ENCODE results near the gene TSPAN2.
A peak's percentile ranks its signal among the peaks of the same experiment; 100 is the strongest.

TSPAN2 gene

DNA sequence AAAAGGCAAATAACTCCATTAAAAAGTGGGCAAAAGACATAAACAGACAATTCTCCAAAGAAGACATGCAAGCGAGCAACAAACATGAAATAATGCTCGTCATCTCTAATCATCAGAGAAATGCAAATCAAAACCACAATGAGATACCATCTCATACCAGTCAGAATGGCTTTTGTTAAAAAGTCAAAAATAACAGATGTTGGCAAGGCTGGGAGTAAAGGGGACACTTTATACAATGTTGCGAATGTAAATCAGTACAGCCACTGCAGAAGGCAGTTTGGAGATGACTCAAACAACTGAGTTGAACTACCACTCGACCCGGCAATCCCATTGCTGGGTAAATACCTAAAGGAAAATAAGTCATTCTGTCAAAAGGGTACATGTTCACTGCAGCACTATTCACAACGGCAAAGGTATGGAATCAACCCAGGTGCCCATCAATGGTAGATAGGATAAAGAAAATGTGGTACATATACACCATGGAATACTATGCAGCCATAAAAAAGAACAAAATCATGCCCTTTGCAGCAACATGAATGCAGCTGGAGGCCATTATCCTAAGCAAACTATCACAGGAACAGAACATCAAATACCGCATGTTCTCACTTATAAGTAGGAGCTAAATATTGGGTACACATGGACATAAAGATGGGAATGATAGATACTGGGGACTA lies 25.9 kb downstream of the TSPAN2 start:
- Histone ChIP-seq H3K9ac (ENCODE audit: low read depth, low read length, poor library complexity, severe bottlenecking) (peak overlapping the region; percentile 63), H3K36me3 (ENCODE audit: insufficient read depth, low read length) (no peaks in the 10 kb centered on the region; the same call in 1 of the 2 replicates)
- TF ChIP-seq, protein P1, sequence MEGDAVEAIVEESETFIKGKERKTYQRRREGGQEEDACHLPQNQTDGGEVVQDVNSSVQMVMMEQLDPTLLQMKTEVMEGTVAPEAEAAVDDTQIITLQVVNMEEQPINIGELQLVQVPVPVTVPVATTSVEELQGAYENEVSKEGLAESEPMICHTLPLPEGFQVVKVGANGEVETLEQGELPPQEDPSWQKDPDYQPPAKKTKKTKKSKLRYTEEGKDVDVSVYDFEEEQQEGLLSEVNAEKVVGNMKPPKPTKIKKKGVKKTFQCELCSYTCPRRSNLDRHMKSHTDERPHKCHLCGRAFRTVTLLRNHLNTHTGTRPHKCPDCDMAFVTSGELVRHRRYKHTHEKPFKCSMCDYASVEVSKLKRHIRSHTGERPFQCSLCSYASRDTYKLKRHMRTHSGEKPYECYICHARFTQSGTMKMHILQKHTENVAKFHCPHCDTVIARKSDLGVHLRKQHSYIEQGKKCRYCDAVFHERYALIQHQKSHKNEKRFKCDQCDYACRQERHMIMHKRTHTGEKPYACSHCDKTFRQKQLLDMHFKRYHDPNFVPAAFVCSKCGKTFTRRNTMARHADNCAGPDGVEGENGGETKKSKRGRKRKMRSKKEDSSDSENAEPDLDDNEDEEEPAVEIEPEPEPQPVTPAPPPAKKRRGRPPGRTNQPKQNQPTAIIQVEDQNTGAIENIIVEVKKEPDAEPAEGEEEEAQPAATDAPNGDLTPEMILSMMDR (conservative IDR thresholded peaks at IDR 0.05; ENCODE audit: low read length) = no peak
- no peak for TF ChIP-seq EZH2phosphoT487 (IDR thresholded peaks at IDR 0.05; ENCODE audit: borderline replicate concordance)

DNA sequence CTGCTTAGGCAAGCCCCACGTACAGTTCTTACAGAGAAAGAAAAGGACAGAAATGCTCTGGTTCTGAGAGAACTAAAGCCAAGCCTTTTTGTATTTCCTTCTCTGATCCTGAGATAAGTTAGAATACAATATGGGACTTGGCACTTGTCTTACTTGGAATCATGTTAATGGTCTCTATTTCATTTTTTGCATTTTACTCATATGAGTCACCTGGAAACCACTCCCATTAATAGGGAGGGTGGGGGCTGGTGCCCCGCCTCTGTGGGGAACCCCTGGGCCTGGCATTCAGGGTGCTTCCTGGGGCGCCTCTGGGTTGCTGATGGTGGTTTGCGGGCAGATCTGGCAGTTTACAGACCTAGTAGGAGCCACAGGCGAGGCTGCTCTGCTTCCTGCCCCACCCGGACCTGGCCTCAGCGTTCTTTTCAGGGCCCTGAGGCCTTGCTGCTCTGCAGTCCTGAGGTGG lies 26.7 kb downstream of the TSPAN2 start:
- Histone ChIP-seq H3K36me3 (ENCODE audit: insufficient read depth, low read length) (no peaks in the 10 kb centered on the region; the same call in 1 of the 2 replicates), H3K4me2 (ENCODE audit: low read depth, low read length, poor library complexity, severe bottlenecking) (peak overlapping the region; percentile 72), H3K9me2 (replicated peaks; ENCODE audit: low read depth, low read length) (no peaks in the 10 kb centered on the region), H3K4me1 (ENCODE audit: insufficient read depth, low read length, poor library complexity, severe bottlenecking) (peaks cover 37% of the 10 kb centered on the region), H3K9me3 (ENCODE audit: insufficient read depth, low read depth, low read length) (no peaks in the 10 kb centered on the region), H2AFZ (ENCODE audit: low read length) (no peak overlapping the region), H3F3A (ENCODE audit: low read depth) (peaks cover 7% of the 10 kb centered on the region), H3K27me3 (ENCODE audit: insufficient read depth, low read length, poor library complexity, severe bottlenecking) (no peaks in the 10 kb centered on the region), H3K9ac (ENCODE audit: low read depth, low read length, poor library complexity, severe bottlenecking) (peak overlapping the region; percentile 63), H3K4me3 (ENCODE audit: low read length, poor library complexity, severe bottlenecking) (peak overlapping the region; percentile 61), H3K79me2 (ENCODE audit: insufficient read depth, low read length) (no peaks in the 10 kb centered on the region), H4K20me1 (ENCODE audit: insufficient read depth, low read length, poor library complexity, severe bottlenecking) (no peaks in the 10 kb centered on the region)
- no peak for TF ChIP-seq EZH2phosphoT487 (IDR thresholded peaks at IDR 0.05; ENCODE audit: borderline replicate concordance)
- TF ChIP-seq, protein P1 (conservative IDR thresholded peaks at IDR 0.05; ENCODE audit: low read length) = no peak

More for the DNA sequence above, 25.9 kb downstream of the TSPAN2 start:
- Histone ChIP-seq H3K9me2 (replicated peaks; ENCODE audit: low read depth, low read length) (no peaks in the 10 kb centered on the region), H3K9me3 (ENCODE audit: insufficient read depth, low read depth, low read length) (no peaks in the 10 kb centered on the region), H3K4me2 (ENCODE audit: low read depth, low read length, poor library complexity, severe bottlenecking) (peak overlapping the region; percentile 72), H2AFZ (ENCODE audit: low read length) (no peak overlapping the region), H3K4me1 (ENCODE audit: insufficient read depth, low read length, poor library complexity, severe bottlenecking) (peaks cover 40% of the 10 kb centered on the region), H3K4me3 (ENCODE audit: low read length, poor library complexity, severe bottlenecking) (peak overlapping the region; percentile 61), H3K27me3 (ENCODE audit: insufficient read depth, low read length, poor library complexity, severe bottlenecking) (no peaks in the 10 kb centered on the region), H3F3A (ENCODE audit: low read depth) (peaks cover 7% of the 10 kb centered on the region), H4K20me1 (ENCODE audit: insufficient read depth, low read length, poor library complexity, severe bottlenecking) (no peaks in the 10 kb centered on the region), H3K79me2 (ENCODE audit: insufficient read depth, low read length) (no peaks in the 10 kb centered on the region)

DNA sequence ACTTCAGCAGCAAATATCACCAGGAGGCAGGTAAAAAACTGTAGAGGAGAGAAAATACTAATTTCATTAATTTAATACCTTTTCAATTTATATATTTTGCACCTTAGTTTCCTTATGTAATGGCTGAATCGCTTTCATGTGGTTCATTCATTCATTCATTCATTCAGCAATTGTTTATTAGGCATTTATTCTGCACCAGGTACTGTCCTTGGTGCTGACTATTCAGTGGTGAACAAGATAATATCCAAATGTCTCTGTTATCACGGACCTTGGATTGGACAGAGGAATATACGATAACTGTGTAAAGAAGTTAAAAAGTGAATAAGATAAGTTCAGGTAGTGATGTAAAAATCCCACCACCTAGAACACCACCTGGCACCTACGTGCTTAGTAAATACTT lies 28.8 kb downstream of the TSPAN2 start:
- Histone ChIP-seq H3K4me2 (ENCODE audit: low read depth, low read length, poor library complexity, severe bottlenecking) (no peak overlapping the region), H3K9me2 (replicated peaks; ENCODE audit: low read depth, low read length) (no peaks in the 10 kb centered on the region), H2AFZ (ENCODE audit: low read length) (no peak overlapping the region), H3K4me3 (ENCODE audit: low read length, poor library complexity, severe bottlenecking) (no peak overlapping the region), H3K4me1 (ENCODE audit: insufficient read depth, low read length, poor library complexity, severe bottlenecking) (peaks cover 37% of the 10 kb centered on the region), H4K20me1 (ENCODE audit: insufficient read depth, low read length, poor library complexity, severe bottlenecking) (no peaks in the 10 kb centered on the region), H3K9me3 (ENCODE audit: insufficient read depth, low read depth, low read length) (no peaks in the 10 kb centered on the region), H3K36me3 (ENCODE audit: insufficient read depth, low read length) (no peaks in the 10 kb centered on the region; the same call in 1 of the 2 replicates), H3F3A (ENCODE audit: low read depth) (peaks cover 7% of the 10 kb centered on the region), H3K79me2 (ENCODE audit: insufficient read depth, low read length) (no peaks in the 10 kb centered on the region), H3K9ac (ENCODE audit: low read depth, low read length, poor library complexity, severe bottlenecking) (no peak overlapping the region), H3K27me3 (ENCODE audit: insufficient read depth, low read length, poor library complexity, severe bottlenecking) (no peaks in the 10 kb centered on the region)
- TF ChIP-seq, protein P1 (conservative IDR thresholded peaks at IDR 0.05; ENCODE audit: low read length) = no peak
- no peak for TF ChIP-seq EZH2phosphoT487 (IDR thresholded peaks at IDR 0.05; ENCODE audit: borderline replicate concordance)
